Nephron progenitor cell (in vitro differentiated cells): Measurements from ENCODE around the gene PYGB.
"Not testable (repeated sequence)": the region's sequence is repeated elsewhere in the genome, so short reads cannot be mapped to it uniquely, and the experiment has no call there.

ENCODE experiments used
- DNase-seq: peaks from one replicate; pipeline ENCODE4 v3.0.0; 2021
- H3K27ac Mint-ChIP-seq: 2 replicates; pipeline ENCODE4 v1.8.0; 2021; ENCODE audit warnings: mild to moderate bottlenecking, moderate library complexity, mixed read lengths
- H3K27me3 Mint-ChIP-seq: 2 replicates; pipeline ENCODE4 v1.8.0; 2021; ENCODE audit warnings: mild to moderate bottlenecking, low read depth, mixed read lengths; ENCODE audit not compliant: poor library complexity
- H3K36me3 Mint-ChIP-seq: 2 replicates; pipeline ENCODE4 v1.8.0; 2021; ENCODE audit warnings: low read depth, mixed read lengths
- H3K4me1 Mint-ChIP-seq: 2 replicates; pipeline ENCODE4 v1.8.0; 2021; ENCODE audit warnings: mixed read lengths
- H3K4me3 Mint-ChIP-seq: 2 replicates; pipeline ENCODE4 v1.8.0; 2021; ENCODE audit warnings: mild to moderate bottlenecking, moderate library complexity, mixed read lengths
- H3K9me3 Mint-ChIP-seq: 2 replicates; pipeline ENCODE4 v1.8.0; 2021; ENCODE audit warnings: mild to moderate bottlenecking, moderate library complexity, mixed read lengths
- CTCF ChIP-seq: fragments of 200-600 bp; sonication (generic); IDR thresholded peaks from 2 replicates; pipeline ENCODE4 v1.5.0; 2021; ENCODE audit warnings: antibody characterized with exemption

Gene PYGB

GRCh38 chr20:25308671-25309394 lies 60.9 kb downstream of the PYGB start:
- Mint-ChIP-seq H3K36me3 (peaks cover 38% of the 10 kb centered on the region), H3K27ac (peak overlapping the region; percentile 66), H3K9me3 (peaks cover 5% of the 10 kb centered on the region), H3K4me3 (no peak overlapping the region), H3K27me3 (peaks cover 3% of the 10 kb centered on the region), H3K4me1 (peaks cover 34% of the 10 kb centered on the region)
- no peak for DNase-seq
- no peak for TF ChIP-seq CTCF

GRCh38 chr20:25309395-25310267 lies 61.7 kb downstream of the PYGB start:
- Mint-ChIP-seq H3K36me3 (peaks cover 45% of the 10 kb centered on the region), H3K4me1 (peaks cover 34% of the 10 kb centered on the region), H3K27me3 (peaks cover 3% of the 10 kb centered on the region), H3K27ac (peak overlapping the region; percentile 37), H3K9me3 (peaks cover 5% of the 10 kb centered on the region), H3K4me3 (no peak overlapping the region)
- TF ChIP-seq CTCF: no peak
- DNase-seq: no peak

GRCh38 chr20:25310268-25310920 lies 62.5 kb downstream of the PYGB start:
- no peak for DNase-seq
- TF ChIP-seq CTCF: no peak
- H3K27me3 Mint-ChIP-seq: peaks cover 3% of the 10 kb centered on the region
- H3K4me3 Mint-ChIP-seq: peak overlapping the region; percentile 39
- peak overlapping the region; percentile 97 for H3K27ac Mint-ChIP-seq
- peaks cover 52% of the 10 kb centered on the region for H3K36me3 Mint-ChIP-seq
- peaks cover 34% of the 10 kb centered on the region for H3K4me1 Mint-ChIP-seq
- H3K9me3 Mint-ChIP-seq: peaks cover 5% of the 10 kb centered on the region

GRCh38 chr20:25310921-25311728 lies 63.2 kb downstream of the PYGB start:
- TF ChIP-seq CTCF: no peak
- H3K27me3 Mint-ChIP-seq: peaks cover 3% of the 10 kb centered on the region

GRCh38 chr20:25312716-25313115 lies 64.8 kb downstream of the PYGB start:
- H3K9me3 Mint-ChIP-seq, DNase-seq, H3K27ac Mint-ChIP-seq, H3K27me3 Mint-ChIP-seq, H3K4me3 Mint-ChIP-seq: not testable (repeated sequence)
- peaks cover 53% of the 10 kb centered on the region for H3K36me3 Mint-ChIP-seq
- peaks cover 34% of the 10 kb centered on the region for H3K4me1 Mint-ChIP-seq

More at GRCh38 chr20:25310921-25311728, 63.2 kb downstream of the PYGB start:
- no peak for DNase-seq
- Mint-ChIP-seq H3K36me3 (peaks cover 57% of the 10 kb centered on the region), H3K9me3 (peaks cover 5% of the 10 kb centered on the region), H3K27ac (peak overlapping the region; percentile 97), H3K4me1 (peaks cover 34% of the 10 kb centered on the region), H3K4me3 (no peak overlapping the region)
